Activated CD8-positive, alpha-beta T cell treated with anti-CD3 and anti-CD28 coated beads for 36 hours (primary cell): ENCODE results near the gene VRK1. TPM values are rescaled to one million over a fixed set of nuclear protein-coding genes. Genes with fewer than 3 reads are reported as not detected.

Experiments
- ATAC-seq: fragments of 200-7000 bp; cut with Tn5 transposase; one replicate; pipeline ENCODE4 v1.10.0; 2021; ENCODE audit warnings: mild to moderate bottlenecking, moderate library complexity
- CTCF ChIA-PET: fragments of 350-600 bp; sonication (Branson Sonifier 250); formaldehyde crosslinking; loops from one replicate; lab custom pipeline; 2021; ENCODE audit warnings: antibody characterized with exemption; lab: Charles Lee
- POLR2A ChIA-PET: fragments of 350-600 bp; sonication (Branson Sonifier 250); formaldehyde crosslinking; loops from one replicate; lab custom pipeline; 2021; ENCODE audit warnings: antibody characterized with exemption; lab: Charles Lee
- DNase-seq: peaks from one replicate; pipeline ENCODE4 v3.0.0-alpha.2; 2020
- H3K27ac Mint-ChIP-seq: one replicate; pipeline ENCODE4 v1.8.0; 2021; ENCODE audit warnings: mild to moderate bottlenecking, mixed read lengths
- H3K27me3 Mint-ChIP-seq: one replicate; pipeline ENCODE4 v1.8.0; 2021; ENCODE audit warnings: mixed read lengths
- H3K36me3 Mint-ChIP-seq: one replicate; pipeline ENCODE4 v1.8.0; 2021; ENCODE audit warnings: low read depth, mixed read lengths
- H3K4me1 Mint-ChIP-seq: one replicate; pipeline ENCODE4 v1.8.0; 2021; ENCODE audit warnings: low read depth, mixed read lengths
- H3K4me3 Mint-ChIP-seq: one replicate; pipeline ENCODE4 v1.8.0; 2021; ENCODE audit warnings: mild to moderate bottlenecking, moderate library complexity, mixed read lengths
- H3K9me3 Mint-ChIP-seq: one replicate; pipeline ENCODE4 v1.8.0; 2021; ENCODE audit warnings: mixed read lengths
- CTCF ChIP-seq: fragments of 200-600 bp; IDR thresholded peaks from one replicate; pipeline ENCODE4 v1.8.0; 2022; ENCODE audit warnings: antibody characterized with exemption, mild to moderate bottlenecking
- intact Hi-C: fragments of 100-400 bp; cut with micrococcal nuclease; formaldehyde crosslinking; loops from one replicate; pipeline ENCODE4 v1.10.0; 2022
- total RNA-seq, 2 experiments: library from RNA; stranded (reverse); gene quantifications; one replicate each; pipeline ENCODE4 v1.2.3, GENCODE V29; 2021

The VRK1 gene
- total RNA-seq, 2 experiments from 2014 or later, result 80.8 to 82.4 TPM

- DNase-seq (no peak), ATAC-seq (no peak)
- intact Hi-C loops, result no loop called here
- no peak for TF ChIP-seq CTCF
- no peak overlapping the region for H3K4me3 Mint-ChIP-seq
- H3K9me3 Mint-ChIP-seq, result no peaks in the 10 kb centered on the region
- H3K4me1 Mint-ChIP-seq, result peaks cover 1% of the 10 kb centered on the region
- ChIA-PET CTCF (no interaction called here), POLR2A (interaction anchor here (0.8 kb wide), 1 partner anchor 8 kb away, joined by 3 read pairs; no protein-coding TSS in a partner anchor)
- peaks cover 13% of the 10 kb centered on the region for H3K36me3 Mint-ChIP-seq
- H3K27me3 Mint-ChIP-seq, result no peaks in the 10 kb centered on the region
- H3K27ac Mint-ChIP-seq, result no peak overlapping the region
Measured at GRCh38 chr14:96888593-96888992, 91.4 kb downstream of the VRK1 start.

- ChIA-PET CTCF (no interaction called here), POLR2A (interaction anchor here (0.8 kb wide), 1 partner anchor 8 kb away, joined by 3 read pairs; no protein-coding TSS in a partner anchor)
- peaks cover 6% of the 10 kb centered on the region for H3K4me1 Mint-ChIP-seq
- no peak overlapping the region for H3K27ac Mint-ChIP-seq
- H3K4me3 Mint-ChIP-seq, result no peak overlapping the region
- peaks cover 10% of the 10 kb centered on the region for H3K36me3 Mint-ChIP-seq
- intact Hi-C loops, result no loop called here
- ATAC-seq, result no peak
- no peak for DNase-seq
- no peaks in the 10 kb centered on the region for H3K9me3 Mint-ChIP-seq
- TF ChIP-seq CTCF, result no peak
- no peaks in the 10 kb centered on the region for H3K27me3 Mint-ChIP-seq
Measured at GRCh38 chr14:96889091-96889490, 91.9 kb downstream of the VRK1 start.

- Mint-ChIP-seq H3K27ac (no peak overlapping the region), H3K4me1 (peaks cover 8% of the 10 kb centered on the region), H3K9me3 (no peaks in the 10 kb centered on the region), H3K27me3 (no peaks in the 10 kb centered on the region), H3K36me3 (peaks cover 3% of the 10 kb centered on the region), H3K4me3 (no peak overlapping the region)
- no peak for TF ChIP-seq CTCF
- ChIA-PET CTCF (no interaction called here), POLR2A (interaction anchor here (1.1 kb wide), 1 partner anchor 42 kb away, joined by 3 read pairs; no protein-coding TSS in a partner anchor)
- intact Hi-C loops, result no loop called here
- DNase-seq (peak; percentile 6), ATAC-seq (no peak)
Measured at GRCh38 chr14:96893966-96894622, 96.9 kb downstream of the VRK1 start.

- POLR2A ChIA-PET, result no interaction called here
- no peak for TF ChIP-seq CTCF
- intact Hi-C loops, result no loop called here
- DNase-seq, result no peak
- H3K27me3 Mint-ChIP-seq, result no peaks in the 10 kb centered on the region
- no peaks in the 10 kb centered on the region for H3K9me3 Mint-ChIP-seq
- H3K27ac Mint-ChIP-seq, result no peak overlapping the region
- H3K36me3 Mint-ChIP-seq, result peaks cover 3% of the 10 kb centered on the region
- H3K4me1 Mint-ChIP-seq, result peaks cover 8% of the 10 kb centered on the region
- H3K4me3 Mint-ChIP-seq, result no peak overlapping the region
- ATAC-seq, result no peak
- CTCF ChIA-PET, result no interaction called here
Measured at GRCh38 chr14:96894966-96895365, 97.8 kb downstream of the VRK1 start.

GRCh38 chr14:96895658-96896271, 98.6 kb downstream of the VRK1 start:
- intact Hi-C loops, result no loop called here
- ChIA-PET POLR2A (no interaction called here), CTCF (no interaction called here)
- Mint-ChIP-seq H3K27ac (no peak overlapping the region), H3K4me3 (no peak overlapping the region), H3K27me3 (no peaks in the 10 kb centered on the region), H3K4me1 (peaks cover 8% of the 10 kb centered on the region), H3K36me3 (peaks cover 3% of the 10 kb centered on the region), H3K9me3 (no peaks in the 10 kb centered on the region)
- ATAC-seq (no peak), DNase-seq (no peak)
- TF ChIP-seq CTCF, result no peak
